OCI-LY3 (cell line): Measurements from ENCODE around the gene RBM28.

Source experiments
- EZH2phosphoT487 ChIP-seq: fragments of 200-600 bp; shearing (Covaris generic); IDR thresholded peaks from 2 replicates; pipeline ENCODE4 v1.6.1; 2018; ENCODE audit warnings: antibody characterized with exemption, mixed run types, low read depth
- TF ChIP-seq, protein P1 (sequence below): fragments of 200-600, 300-600 bp; sonication (generic); IDR thresholded peaks from 2 replicates; pipeline ENCODE4 v1.5.1; 2014; ENCODE audit warnings: antibody characterized with exemption, low read length, low read depth

DNA sequence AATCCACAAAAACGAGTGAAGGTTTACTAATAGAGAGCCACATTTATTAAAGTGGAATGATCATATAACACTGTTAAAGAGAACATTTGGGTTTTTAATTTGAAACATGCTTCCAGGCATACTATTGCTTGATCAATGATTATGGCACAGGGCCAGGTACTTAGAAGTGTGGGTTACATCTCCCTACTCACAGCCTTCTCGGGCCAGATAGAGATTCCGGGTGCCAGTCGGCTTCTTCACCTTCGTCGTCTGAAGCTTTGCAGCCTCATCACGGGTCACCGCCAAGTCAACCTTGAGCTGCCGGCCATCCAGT is 19.4 kb downstream of the RBM28 start:
- TF ChIP-seq, protein P1, sequence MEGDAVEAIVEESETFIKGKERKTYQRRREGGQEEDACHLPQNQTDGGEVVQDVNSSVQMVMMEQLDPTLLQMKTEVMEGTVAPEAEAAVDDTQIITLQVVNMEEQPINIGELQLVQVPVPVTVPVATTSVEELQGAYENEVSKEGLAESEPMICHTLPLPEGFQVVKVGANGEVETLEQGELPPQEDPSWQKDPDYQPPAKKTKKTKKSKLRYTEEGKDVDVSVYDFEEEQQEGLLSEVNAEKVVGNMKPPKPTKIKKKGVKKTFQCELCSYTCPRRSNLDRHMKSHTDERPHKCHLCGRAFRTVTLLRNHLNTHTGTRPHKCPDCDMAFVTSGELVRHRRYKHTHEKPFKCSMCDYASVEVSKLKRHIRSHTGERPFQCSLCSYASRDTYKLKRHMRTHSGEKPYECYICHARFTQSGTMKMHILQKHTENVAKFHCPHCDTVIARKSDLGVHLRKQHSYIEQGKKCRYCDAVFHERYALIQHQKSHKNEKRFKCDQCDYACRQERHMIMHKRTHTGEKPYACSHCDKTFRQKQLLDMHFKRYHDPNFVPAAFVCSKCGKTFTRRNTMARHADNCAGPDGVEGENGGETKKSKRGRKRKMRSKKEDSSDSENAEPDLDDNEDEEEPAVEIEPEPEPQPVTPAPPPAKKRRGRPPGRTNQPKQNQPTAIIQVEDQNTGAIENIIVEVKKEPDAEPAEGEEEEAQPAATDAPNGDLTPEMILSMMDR = no peak
- no peak for TF ChIP-seq EZH2phosphoT487
